Liver (tissue), 3 donors: ENCODE results near the gene DUSP7.

Experiments
- ATF3 ChIP-seq: IDR thresholded peaks from 2 replicates; pipeline ENCODE4 v1.6.1; 2016; ENCODE audit warnings: antibody characterized with exemption
- CTCF ChIP-seq: fragments of 150-350 bp; IDR thresholded peaks from 2 replicates; pipeline ENCODE4 v1.5.1; 2017; ENCODE audit warnings: improper control_type of control experiment, low read depth, low read length; ENCODE audit not compliant: missing input control
- EGR1 ChIP-seq, 2 donors: IDR thresholded peaks; 2 replicates each; pipeline ENCODE4 v1.6.1; 2016 to 2018; ENCODE audit warnings: antibody characterized with exemption in 2 of 2, low read depth in 2 of 2
- FOXA1 ChIP-seq: IDR thresholded peaks from 2 replicates; pipeline ENCODE4 v1.6.1; 2016; ENCODE audit warnings: antibody characterized with exemption
- GABPA ChIP-seq, 2 donors: IDR thresholded peaks in 1 of 2; conservative IDR thresholded peaks in 1 of 2; 2 replicates each; pipeline ENCODE4 v1.6.1; 2016; ENCODE audit warnings: antibody characterized with exemption in 2 of 2, mild to moderate bottlenecking in 1 of 2, moderate library complexity in 1 of 2
- JUND ChIP-seq, 2 donors: IDR thresholded peaks; 2 replicates each; pipeline ENCODE4 v1.6.1; 2016; ENCODE audit warnings: antibody characterized with exemption in 2 of 2
- MAX ChIP-seq: IDR thresholded peaks from 2 replicates; pipeline ENCODE4 v1.6.1; 2016; ENCODE audit warnings: antibody characterized with exemption
- NR2F2 ChIP-seq: IDR thresholded peaks from 2 replicates; pipeline ENCODE4 v1.6.1; 2016; ENCODE audit warnings: antibody characterized with exemption
- RAD21 ChIP-seq, 2 donors: IDR thresholded peaks; 2 replicates each; pipeline ENCODE4 v1.6.1; 2016; ENCODE audit warnings: antibody characterized with exemption in 2 of 2, mild to moderate bottlenecking in 2 of 2
- TAF1 ChIP-seq: conservative IDR thresholded peaks from 2 replicates; pipeline ENCODE4 v1.6.1; 2016; ENCODE audit warnings: antibody characterized with exemption, mild to moderate bottlenecking
- donor health status: healthy.
- donor health status: healthy.

- TF ChIP-seq CTCF (no peak), RAD21 (IDR thresholded peaks at IDR 0.05) (no peak), ATF3 (no peak), GABPA (IDR thresholded peaks at IDR 0.05 in 1 of 2, conservative IDR thresholded peaks at IDR 0.05 in 1 of 2) (no peak), EGR1 (IDR thresholded peaks at IDR 0.05; ENCODE audit: low read depth in 2 of 2) (no peak), TAF1 (no peak), MAX (no peak), NR2F2 (no peak), FOXA1 (no peak), JUND (IDR thresholded peaks at IDR 0.05) (no peak)
Measured at GRCh38 chr3:52013802-52014598, 42.4 kb downstream of the DUSP7 start.
